ENCODE measurements around the gene MARCHF3. TPM values are rescaled to one million over a fixed set of nuclear protein-coding genes. Genes with fewer than 3 reads are reported as not detected.
"Not testable (repeated sequence)": the region's sequence is repeated elsewhere in the genome, so short reads cannot be mapped to it uniquely, and the experiment has no call there.

The MARCHF3 gene
- polyA plus RNA-seq, 3 donors from 2014 or later = 2.6 to 4.6 (median 3.4) TPM

DNA sequence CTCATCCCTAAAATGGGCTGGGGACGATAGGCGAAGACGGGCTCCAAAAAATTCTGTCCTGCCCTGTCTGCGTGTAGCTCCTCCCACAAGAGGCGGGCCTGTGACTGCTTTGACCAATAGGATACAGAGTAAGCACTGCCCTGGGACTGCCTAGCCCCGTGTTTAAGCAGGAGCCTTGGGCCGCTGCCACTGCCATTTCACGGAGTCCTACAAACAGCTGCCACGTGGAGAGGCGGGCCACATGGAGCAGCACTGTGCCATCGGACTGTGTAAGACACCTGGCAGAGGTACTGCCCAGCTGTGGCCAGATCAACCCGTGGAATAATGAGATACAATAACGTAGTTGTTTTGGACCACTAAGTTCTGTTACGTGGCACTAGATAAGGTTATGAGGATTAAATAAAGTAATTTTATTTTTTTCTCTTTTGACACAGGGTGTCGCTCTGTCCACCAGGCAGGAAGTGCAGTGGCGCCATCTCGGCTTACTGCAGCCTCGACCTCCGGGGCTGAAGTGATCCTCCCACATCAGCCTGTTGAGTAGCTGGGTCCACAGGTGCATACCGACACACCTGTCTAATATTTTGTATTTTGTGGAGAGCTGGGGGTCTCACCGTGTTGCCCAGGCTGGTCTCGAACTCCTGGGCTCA, 166.2 kb downstream of the MARCHF3 start:
- H3K27ac Mint-ChIP-seq = no peak overlapping the region
- H3K4me1 Mint-ChIP-seq = peaks cover 6 to 8% of the 10 kb centered on the region in 2 donors
- no peak overlapping the region for H3K4me3 Mint-ChIP-seq
- H3K9me3 Mint-ChIP-seq = no peaks in the 10 kb centered on the region
- H3K27me3 Mint-ChIP-seq (ENCODE audit: low read depth in 3 of 3) = peaks cover 0 to 3% (median 0%) of the 10 kb centered on the region in 3 donors
- no peak for DNase-seq
- H3K36me3 Mint-ChIP-seq = peaks cover 0 to 5% (median 0%) of the 10 kb centered on the region in 3 donors

- peaks cover 0 to under 1% of the 10 kb centered on the region in 2 donors for H3K4me1 Mint-ChIP-seq
- H3K27me3 Mint-ChIP-seq (ENCODE audit: low read depth in 3 of 3) = peaks cover 0 to 2% (median 0%) of the 10 kb centered on the region in 3 donors
- no peak overlapping the region for H3K27ac Mint-ChIP-seq
Measured at GRCh38 chr5:126863402-126863801, 167.0 kb downstream of the MARCHF3 start.

GRCh38 chr5:126858441-126858840, 171.9 kb downstream of the MARCHF3 start:
- Mint-ChIP-seq H3K9me3 (no peaks in the 10 kb centered on the region), H3K27me3 (ENCODE audit: low read depth in 3 of 3) (peaks cover 0 to 8% (median 0%) of the 10 kb centered on the region in 3 donors), H3K27ac (no peak overlapping the region), H3K36me3 (peaks cover 0 to 10% (median 0%) of the 10 kb centered on the region in 3 donors), H3K4me1 (peaks cover 14 to 20% of the 10 kb centered on the region in 2 donors), H3K4me3 (no peak overlapping the region)
- no peak for DNase-seq

More at GRCh38 chr5:126863402-126863801, 167.0 kb downstream of the MARCHF3 start:
- H3K4me3 Mint-ChIP-seq = no peak overlapping the region
- no peaks in the 10 kb centered on the region for H3K9me3 Mint-ChIP-seq
- H3K36me3 Mint-ChIP-seq = peaks cover 0 to 5% (median 0%) of the 10 kb centered on the region in 3 donors
- DNase-seq = no peak

DNA sequence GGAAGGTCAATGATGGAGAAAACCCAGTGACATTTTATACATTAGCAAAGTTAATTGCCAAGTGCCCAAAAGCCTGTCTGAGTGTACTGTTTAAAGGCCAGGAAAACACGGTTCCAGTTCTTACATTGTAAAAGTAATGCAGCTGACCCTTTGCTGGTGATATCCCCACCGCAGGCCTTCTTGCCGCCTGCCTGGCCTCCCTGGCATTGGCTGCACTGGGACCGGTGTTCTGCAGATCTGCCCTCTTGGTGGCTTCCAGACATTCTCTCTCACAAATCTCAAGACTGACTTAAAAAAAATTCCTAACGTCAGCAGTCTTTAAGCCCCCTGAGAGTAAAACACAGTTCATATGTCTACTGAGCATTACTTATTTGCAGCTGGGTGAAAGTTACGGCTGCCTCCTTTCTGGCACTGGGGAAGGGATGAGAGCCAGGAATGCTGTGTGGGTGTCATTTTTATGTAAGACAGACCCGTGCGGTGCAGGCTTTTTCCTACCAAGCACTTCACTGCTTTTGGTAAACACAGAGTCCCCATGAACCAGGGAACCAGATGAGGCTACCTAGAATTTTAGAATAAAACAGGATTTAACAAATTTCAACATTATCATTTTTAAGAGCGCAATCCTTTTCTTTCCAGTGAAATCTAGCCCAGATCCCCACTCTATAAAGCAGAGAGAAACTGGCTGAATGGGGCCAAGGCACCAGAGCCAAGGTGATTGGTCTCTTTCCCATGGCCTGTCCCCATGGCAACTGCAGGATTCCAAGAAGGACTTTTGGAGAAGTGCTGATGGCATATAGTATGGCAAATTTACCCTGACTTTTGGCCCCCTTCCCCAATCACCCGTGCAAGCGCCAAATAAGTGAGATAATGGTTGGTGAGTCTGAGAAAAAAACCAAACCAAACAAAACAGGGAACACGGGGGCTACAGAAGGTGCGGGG, 172.6 kb downstream of the MARCHF3 start:
- peaks cover 0 to 10% (median 0%) of the 10 kb centered on the region in 3 donors for H3K27me3 Mint-ChIP-seq (ENCODE audit: low read depth in 3 of 3)
- H3K9me3 Mint-ChIP-seq = no peaks in the 10 kb centered on the region
- no peak for DNase-seq
- no peak overlapping the region for H3K27ac Mint-ChIP-seq
- no peak overlapping the region for H3K4me3 Mint-ChIP-seq
- H3K4me1 Mint-ChIP-seq = peaks cover 21 to 27% of the 10 kb centered on the region in 2 donors
- peaks cover 0 to 6% (median 0%) of the 10 kb centered on the region in 3 donors for H3K36me3 Mint-ChIP-seq

GRCh38 chr5:126855266-126855665, 175.1 kb downstream of the MARCHF3 start:
- Mint-ChIP-seq H3K4me1 (peaks cover 36 to 43% of the 10 kb centered on the region in 2 donors), H3K27me3 (ENCODE audit: low read depth in 3 of 3) (peaks cover 0 to 10% (median 3%) of the 10 kb centered on the region in 3 donors), H3K36me3 (peaks cover 0 to 5% (median 0%) of the 10 kb centered on the region in 3 donors), H3K27ac (peak overlapping the region in 4 of 6 donors; percentile 45 to 87 (median 59)), H3K4me3 (peak overlapping the region in 2 of 5 donors; percentile 33 to 57), H3K9me3 (no peaks in the 10 kb centered on the region)
- peak in 2 of 3 donors; percentile 32 for DNase-seq

GRCh38 chr5:126854526-126855110, 175.7 kb downstream of the MARCHF3 start:
- peaks cover 0 to 5% (median 0%) of the 10 kb centered on the region in 3 donors for H3K36me3 Mint-ChIP-seq
- DNase-seq = no peak
- peaks cover 36 to 43% of the 10 kb centered on the region in 2 donors for H3K4me1 Mint-ChIP-seq
- H3K27ac Mint-ChIP-seq = peak overlapping the region in 2 of 6 donors; percentile 62 to 87
- H3K4me3 Mint-ChIP-seq = peak overlapping the region in 2 of 5 donors; percentile 33 to 57
- H3K27me3 Mint-ChIP-seq (ENCODE audit: low read depth in 3 of 3) = peaks cover 0 to 10% (median 3%) of the 10 kb centered on the region in 3 donors
- H3K9me3 Mint-ChIP-seq = no peaks in the 10 kb centered on the region

DNA sequence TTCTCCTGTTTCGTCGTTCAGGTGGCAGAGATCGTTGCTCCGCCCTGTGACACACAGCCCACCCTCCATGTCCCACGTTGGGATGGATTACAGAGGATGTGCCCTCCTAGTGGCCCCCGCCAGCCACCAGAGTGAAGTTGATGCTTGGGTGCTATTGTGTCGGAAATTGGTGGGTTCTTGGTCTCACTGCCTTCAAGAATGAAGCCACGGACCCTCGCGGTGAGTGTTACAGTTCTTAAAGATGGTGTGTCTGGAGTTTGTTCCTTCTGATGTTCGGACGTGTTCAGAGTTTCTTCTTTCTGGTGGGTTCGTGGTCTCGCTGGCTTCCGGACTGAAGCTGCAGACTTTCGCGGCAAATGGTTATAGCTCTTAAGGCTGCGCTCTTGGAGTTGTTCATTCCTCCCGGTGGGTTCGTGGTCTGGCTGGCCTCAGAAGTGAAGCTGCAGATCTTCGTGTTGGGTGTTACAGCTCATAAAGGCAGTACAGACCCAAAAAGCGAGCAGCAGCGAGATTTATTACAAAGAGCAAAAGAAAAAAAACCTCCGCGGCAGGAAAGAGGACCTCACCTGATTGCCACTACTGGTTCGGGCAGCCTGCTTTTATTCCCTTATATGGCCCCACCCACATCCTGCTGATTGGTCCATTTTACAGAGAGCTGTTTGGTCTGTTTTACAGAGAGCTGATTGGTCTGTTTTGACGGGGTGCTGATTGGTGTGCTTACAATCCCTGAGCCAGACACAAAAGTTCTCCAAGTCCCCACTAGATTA, 176.6 kb downstream of the MARCHF3 start:
- H3K27me3 Mint-ChIP-seq (ENCODE audit: low read depth in 3 of 3) = peaks cover 0 to 10% (median 3%) of the 10 kb centered on the region in 3 donors
- H3K4me1 Mint-ChIP-seq = peaks cover 36 to 43% of the 10 kb centered on the region in 2 donors
- peak overlapping the region; percentile 74 to 94 (median 88) for H3K27ac Mint-ChIP-seq
- not testable (repeated sequence) for H3K9me3 Mint-ChIP-seq, H3K36me3 Mint-ChIP-seq
- H3K4me3 Mint-ChIP-seq = peak overlapping the region; percentile 73 to 89 (median 75)
- peak in 1 of 3 donors; percentile 59 for DNase-seq

- Mint-ChIP-seq H3K27me3 (ENCODE audit: low read depth in 3 of 3) (peaks cover 0 to 9% (median 3%) of the 10 kb centered on the region in 3 donors), H3K27ac (peak overlapping the region; percentile 87 to 95 (median 92)), H3K36me3 (peaks cover 0 to 5% (median 0%) of the 10 kb centered on the region in 3 donors), H3K4me1 (peaks cover 36 to 43% of the 10 kb centered on the region in 2 donors), H3K4me3 (peak overlapping the region; percentile 73 to 89 (median 75)), H3K9me3 (no peaks in the 10 kb centered on the region)
- DNase-seq = no peak
Measured at GRCh38 chr5:126852841-126853271, 177.5 kb downstream of the MARCHF3 start.

- H3K27me3 Mint-ChIP-seq (ENCODE audit: low read depth in 3 of 3) = peaks cover 0 to 9% (median 3%) of the 10 kb centered on the region in 3 donors
- peak overlapping the region; percentile 87 to 95 (median 92) for H3K27ac Mint-ChIP-seq
- DNase-seq = peak; percentile 11 to 37 (median 36)
- H3K36me3 Mint-ChIP-seq = peaks cover 0 to 4% (median 0%) of the 10 kb centered on the region in 3 donors
- H3K4me1 Mint-ChIP-seq = peaks cover 36 to 46% of the 10 kb centered on the region in 2 donors
- no peaks in the 10 kb centered on the region for H3K9me3 Mint-ChIP-seq
- peak overlapping the region; percentile 59 to 89 (median 75) for H3K4me3 Mint-ChIP-seq
Measured at GRCh38 chr5:126852091-126852571, 178.2 kb downstream of the MARCHF3 start.

DNA sequence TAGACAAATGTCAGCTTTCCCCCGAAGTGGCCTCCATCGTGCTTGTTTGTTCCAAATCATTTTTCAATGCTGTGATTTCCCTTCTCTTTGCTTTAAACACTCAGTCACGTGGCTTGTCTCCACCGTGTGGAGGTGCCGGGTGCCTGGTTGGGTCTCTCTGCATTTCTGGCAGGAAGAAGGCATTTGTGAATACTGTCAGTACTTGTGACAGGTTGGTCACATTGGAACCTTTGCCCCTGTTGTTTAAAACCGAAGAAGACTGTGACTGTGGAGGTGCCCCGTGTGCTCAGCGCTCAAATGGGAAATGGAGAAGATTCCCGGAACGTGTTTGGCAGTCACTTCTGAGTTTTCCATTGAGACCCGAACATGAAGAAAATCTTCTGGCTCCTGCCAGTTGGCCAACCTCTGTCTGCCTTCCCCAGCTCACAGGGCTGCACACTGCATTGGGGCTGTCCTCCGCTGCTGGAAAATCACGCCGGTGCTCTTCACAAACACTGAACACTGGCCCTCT, 178.8 kb downstream of the MARCHF3 start:
- no peaks in the 10 kb centered on the region for H3K36me3 Mint-ChIP-seq
- DNase-seq = no peak
- H3K4me1 Mint-ChIP-seq = peaks cover 38 to 52% of the 10 kb centered on the region in 2 donors
- H3K27ac Mint-ChIP-seq = peak overlapping the region in 5 of 6 donors; percentile 87 to 95 (median 91)
- H3K27me3 Mint-ChIP-seq (ENCODE audit: low read depth in 3 of 3) = peaks cover 0 to 9% (median 3%) of the 10 kb centered on the region in 3 donors
- H3K9me3 Mint-ChIP-seq = no peaks in the 10 kb centered on the region
- H3K4me3 Mint-ChIP-seq = peak overlapping the region in 1 of 5 donors; percentile 75

DNA sequence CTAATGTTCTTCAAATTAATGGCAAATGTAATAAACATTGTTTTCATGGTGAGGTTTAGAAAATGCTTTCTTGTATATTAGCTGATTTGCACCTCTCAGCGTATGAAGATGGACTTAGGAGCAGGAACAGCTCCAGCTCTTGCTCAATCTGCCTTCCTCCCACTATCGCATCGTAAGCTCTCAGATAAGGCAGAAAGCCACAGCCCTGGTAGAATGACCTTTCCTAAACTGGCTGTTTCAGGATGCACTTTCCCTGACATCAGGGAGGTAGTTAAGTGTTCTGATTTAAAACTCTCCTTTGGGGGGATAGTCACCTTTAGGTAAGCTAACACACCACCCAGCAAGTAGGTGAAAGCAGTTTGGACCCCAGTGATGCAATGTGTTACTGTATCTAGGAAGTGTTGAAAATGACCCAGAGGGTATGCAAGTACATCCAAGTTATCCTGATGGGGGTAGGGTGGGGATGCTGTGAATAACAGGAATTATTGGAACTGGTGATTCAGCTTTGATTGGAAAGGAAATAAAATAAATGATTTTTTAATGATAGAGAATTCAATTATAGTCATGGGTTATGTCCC, 181.2 kb downstream of the MARCHF3 start:
- DNase-seq = no peak
- peaks cover 48 to 57% of the 10 kb centered on the region in 2 donors for H3K4me1 Mint-ChIP-seq
- peaks cover 0 to 8% (median 3%) of the 10 kb centered on the region in 3 donors for H3K27me3 Mint-ChIP-seq (ENCODE audit: low read depth in 3 of 3)
- no peak overlapping the region for H3K27ac Mint-ChIP-seq
- no peaks in the 10 kb centered on the region for H3K9me3 Mint-ChIP-seq
- H3K36me3 Mint-ChIP-seq = no peaks in the 10 kb centered on the region
- H3K4me3 Mint-ChIP-seq = no peak overlapping the region

- Mint-ChIP-seq H3K4me1 (peaks cover 42 to 56% of the 10 kb centered on the region in 2 donors), H3K9me3 (no peaks in the 10 kb centered on the region), H3K36me3 (no peaks in the 10 kb centered on the region), H3K27me3 (ENCODE audit: low read depth in 3 of 3) (peaks cover 0 to 3% (median 2%) of the 10 kb centered on the region in 3 donors), H3K27ac (peak overlapping the region in 2 of 6 donors; percentile 49 to 54), H3K4me3 (no peak overlapping the region)
- no peak for DNase-seq
Measured at GRCh38 chr5:126848253-126848652, 182.1 kb downstream of the MARCHF3 start.
